ENCODE results near the gene ZIC1. TPM values are rescaled to one million over a fixed set of nuclear protein-coding genes. Genes with fewer than 3 reads are reported as not detected.

Gene ZIC1
- total and polyA plus RNA-seq, 2 of the 13 experiments (the other 11 are each of a cell fraction or from before 2014, with no cell fraction given), result not detected

GRCh38 chr3:147368561-147369221 is 40.5 kb upstream of the ZIC1 start (continued):
- peak; percentile 93 for TF ChIP-seq PATZ1 (CRISPR knock-in tag; IDR thresholded peaks at IDR 0.05)
- TF ChIP-seq RNF219 (CRISPR knock-in tag; IDR thresholded peaks at IDR 0.05), result no peak
- no peak for TF ChIP-seq HNF1B (CRISPR knock-in tag; IDR thresholded peaks at IDR 0.05)
- 0 out of 2 replicates have a peak, but pooled peaks have one; percentile 39 for TF ChIP-seq PITX1 (CRISPR knock-in tag; IDR thresholded peaks at IDR 0.05)
- TF ChIP-seq NFIC (IDR thresholded peaks at IDR 0.05; ENCODE audit: low read length), result 0 out of 2 replicates have a peak, but pooled peaks have one; percentile 59
- no peak for TF ChIP-seq ETV5 (CRISPR knock-in tag; IDR thresholded peaks at IDR 0.05; ENCODE audit: borderline replicate concordance)
- TF ChIP-seq FOXK1 (CRISPR knock-in tag; IDR thresholded peaks at IDR 0.05; ENCODE audit: borderline replicate concordance, low read depth), result peak; percentile 41; the same call in 1 of the 2 replicates
- peak; percentile 46; the same call in 1 of the 2 replicates for TF ChIP-seq FOXJ3 (CRISPR knock-in tag; IDR thresholded peaks at IDR 0.05; ENCODE audit: borderline replicate concordance)
- TF ChIP-seq EZH2 (conservative IDR thresholded peaks at IDR 0.05; ENCODE audit: low read depth, low read length), result no peak
- no peak for TF ChIP-seq MNT (IDR thresholded peaks at IDR 0.05)
- TF ChIP-seq, protein P1, sequence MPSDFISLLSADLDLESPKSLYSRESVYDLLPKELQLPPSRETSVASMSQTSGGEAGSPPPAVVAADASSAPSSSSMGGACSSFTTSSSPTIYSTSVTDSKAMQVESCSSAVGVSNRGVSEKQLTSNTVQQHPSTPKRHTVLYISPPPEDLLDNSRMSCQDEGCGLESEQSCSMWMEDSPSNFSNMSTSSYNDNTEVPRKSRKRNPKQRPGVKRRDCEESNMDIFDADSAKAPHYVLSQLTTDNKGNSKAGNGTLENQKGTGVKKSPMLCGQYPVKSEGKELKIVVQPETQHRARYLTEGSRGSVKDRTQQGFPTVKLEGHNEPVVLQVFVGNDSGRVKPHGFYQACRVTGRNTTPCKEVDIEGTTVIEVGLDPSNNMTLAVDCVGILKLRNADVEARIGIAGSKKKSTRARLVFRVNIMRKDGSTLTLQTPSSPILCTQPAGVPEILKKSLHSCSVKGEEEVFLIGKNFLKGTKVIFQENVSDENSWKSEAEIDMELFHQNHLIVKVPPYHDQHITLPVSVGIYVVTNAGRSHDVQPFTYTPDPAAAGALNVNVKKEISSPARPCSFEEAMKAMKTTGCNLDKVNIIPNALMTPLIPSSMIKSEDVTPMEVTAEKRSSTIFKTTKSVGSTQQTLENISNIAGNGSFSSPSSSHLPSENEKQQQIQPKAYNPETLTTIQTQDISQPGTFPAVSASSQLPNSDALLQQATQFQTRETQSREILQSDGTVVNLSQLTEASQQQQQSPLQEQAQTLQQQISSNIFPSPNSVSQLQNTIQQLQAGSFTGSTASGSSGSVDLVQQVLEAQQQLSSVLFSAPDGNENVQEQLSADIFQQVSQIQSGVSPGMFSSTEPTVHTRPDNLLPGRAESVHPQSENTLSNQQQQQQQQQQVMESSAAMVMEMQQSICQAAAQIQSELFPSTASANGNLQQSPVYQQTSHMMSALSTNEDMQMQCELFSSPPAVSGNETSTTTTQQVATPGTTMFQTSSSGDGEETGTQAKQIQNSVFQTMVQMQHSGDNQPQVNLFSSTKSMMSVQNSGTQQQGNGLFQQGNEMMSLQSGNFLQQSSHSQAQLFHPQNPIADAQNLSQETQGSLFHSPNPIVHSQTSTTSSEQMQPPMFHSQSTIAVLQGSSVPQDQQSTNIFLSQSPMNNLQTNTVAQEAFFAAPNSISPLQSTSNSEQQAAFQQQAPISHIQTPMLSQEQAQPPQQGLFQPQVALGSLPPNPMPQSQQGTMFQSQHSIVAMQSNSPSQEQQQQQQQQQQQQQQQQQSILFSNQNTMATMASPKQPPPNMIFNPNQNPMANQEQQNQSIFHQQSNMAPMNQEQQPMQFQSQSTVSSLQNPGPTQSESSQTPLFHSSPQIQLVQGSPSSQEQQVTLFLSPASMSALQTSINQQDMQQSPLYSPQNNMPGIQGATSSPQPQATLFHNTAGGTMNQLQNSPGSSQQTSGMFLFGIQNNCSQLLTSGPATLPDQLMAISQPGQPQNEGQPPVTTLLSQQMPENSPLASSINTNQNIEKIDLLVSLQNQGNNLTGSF (CRISPR knock-in tag; IDR thresholded peaks at IDR 0.05), result no peak
- peak; percentile 26; the same call in 1 of the 2 replicates for TF ChIP-seq ZBTB20 (CRISPR knock-in tag; IDR thresholded peaks at IDR 0.05; ENCODE audit: borderline replicate concordance, low read depth)
- TF ChIP-seq ZNF792 (CRISPR knock-in tag; IDR thresholded peaks at IDR 0.05), result 0 out of 2 replicates have a peak, but pooled peaks have one; percentile 54
